IMR-90 (cell line): ENCODE results near the gene ZNF497. TPM values are rescaled to one million over a fixed set of nuclear protein-coding genes. Genes with fewer than 3 reads are reported as not detected.

Source experiments
- ATAC-seq: fragments of 200-7000 bp; cut with Tn5 transposase; 2 replicates; pipeline ENCODE4 v1.9.1; 2020; ENCODE audit warnings: low read depth, mild to moderate bottlenecking, moderate library complexity
- BruUV-seq: library from RNA; stranded (reverse); fragments of 400-500 nt; replicated peaks from 2 replicates; lab custom pipeline; 2021; lab: Mats Ljungman, UMichigan
- CTCF ChIA-PET: fragments of 300-600 bp; formaldehyde crosslinking; extraction: SDS; loops from one replicate; lab custom pipeline; 2021; ENCODE audit warnings: antibody characterized with exemption; lab: Yijun Ruan, JAX
- POLR2A ChIA-PET: fragments of 300-600 bp; sonication (Branson Sonifier 250); formaldehyde crosslinking; loops from one replicate; lab custom pipeline; 2022; ENCODE audit warnings: antibody characterized with exemption; ENCODE audit not compliant: unreplicated experiment; lab: Charles Lee
- DNase-seq: peaks from one replicate; pipeline ENCODE4 v3.0.0; 2013
- H2AFZ ChIP-seq: replicated peaks from 2 replicates; pipeline ENCODE3; 2013; ENCODE audit warnings: low read length, mild to moderate bottlenecking; ENCODE audit not compliant: poor library complexity
- H2AK5ac ChIP-seq: 2 replicates; pipeline ENCODE4 v1.6.1; 2013; ENCODE audit warnings: low read depth, low read length, inconsistent platforms
- H2AK9ac ChIP-seq: replicated peaks from 2 replicates; pipeline ENCODE3; 2013; ENCODE audit warnings: mild to moderate bottlenecking, low read depth, low read length, moderate library complexity; ENCODE audit not compliant: poor library complexity
- H2BK120ac ChIP-seq: 2 replicates; pipeline ENCODE4 v1.6.1; 2013; ENCODE audit warnings: low read depth, low read length, inconsistent platforms
- H2BK15ac ChIP-seq: 3 replicates; pipeline ENCODE4 v1.6.1; 2013; ENCODE audit warnings: low read depth, low read length, inconsistent platforms
- H2BK20ac ChIP-seq: 2 replicates; pipeline ENCODE4 v1.6.1; 2013; ENCODE audit warnings: low read depth, mild to moderate bottlenecking, inconsistent platforms, low read length, moderate library complexity
- H2BK5ac ChIP-seq: 2 replicates; pipeline ENCODE4 v1.6.1; 2013; ENCODE audit warnings: mild to moderate bottlenecking, low read depth, low read length, inconsistent platforms; ENCODE audit not compliant: poor library complexity, severe bottlenecking
- H3K14ac ChIP-seq: replicated peaks from 2 replicates; pipeline ENCODE4 v1.6.1; 2013; ENCODE audit warnings: low read depth, low read length, inconsistent platforms
- H3K18ac ChIP-seq: 2 replicates; pipeline ENCODE4 v1.6.1; 2013; ENCODE audit warnings: low read depth, low read length, control low read depth
- H3K23ac ChIP-seq: 2 replicates; pipeline ENCODE4 v1.6.1; 2013; ENCODE audit warnings: low read depth, low read length, inconsistent platforms
- H3K27ac ChIP-seq: 2 replicates; pipeline ENCODE4 v1.5.1; 2013; ENCODE audit warnings: mild to moderate bottlenecking, control low read depth, low read length; ENCODE audit not compliant: insufficient read depth
- H3K27me3 ChIP-seq: 2 replicates; pipeline ENCODE4 v1.6.1; 2013; ENCODE audit warnings: low read length; ENCODE audit not compliant: control insufficient read depth, insufficient read depth
- H3K36me3 ChIP-seq: 2 replicates; pipeline ENCODE4 v1.6.1; 2013; ENCODE audit warnings: low read length, mixed read lengths; ENCODE audit not compliant: control insufficient read depth, insufficient read depth
- H3K4ac ChIP-seq: 2 replicates; pipeline ENCODE4 v1.6.1; 2013; ENCODE audit warnings: low read depth, low read length, inconsistent platforms
- H3K4me1 ChIP-seq: 2 replicates; pipeline ENCODE4 v1.6.1; 2013; ENCODE audit warnings: low read length, mixed read lengths; ENCODE audit not compliant: control insufficient read depth, insufficient read depth
- H3K4me2 ChIP-seq: 2 replicates; pipeline ENCODE4 v1.6.1; 2013; ENCODE audit warnings: low read depth, mild to moderate bottlenecking, control low read depth, low read length, moderate library complexity
- H3K4me3 ChIP-seq: 2 replicates; pipeline ENCODE4 v1.5.1; 2013; ENCODE audit warnings: low read depth, mild to moderate bottlenecking, control low read depth, low read length, moderate library complexity; ENCODE audit not compliant: insufficient read depth
- H3K56ac ChIP-seq: 2 replicates; pipeline ENCODE4 v1.6.1; 2013; ENCODE audit warnings: low read length, inconsistent platforms; ENCODE audit not compliant: insufficient read depth; ENCODE audit errors: extremely low read depth
- H3K79me1 ChIP-seq, 2 experiments: 2 replicates each; pipeline ENCODE4 v1.6.1; 2013; ENCODE audit warnings: low read length in 2 of 2, inconsistent platforms in 1 of 2, low read depth in 1 of 2
- H3K9ac ChIP-seq: 2 replicates; pipeline ENCODE4 v1.6.1; 2013; ENCODE audit warnings: low read depth, low read length, control low read depth
- H3K9me1 ChIP-seq: 2 replicates; pipeline ENCODE4 v1.6.1; 2013; ENCODE audit warnings: low read length, inconsistent platforms; ENCODE audit not compliant: insufficient read depth
- H3K9me3 ChIP-seq: 2 replicates; pipeline ENCODE4 v1.6.1; 2013; ENCODE audit warnings: low read length; ENCODE audit not compliant: control insufficient read depth, insufficient read depth
- H4K20me1 ChIP-seq: 2 replicates; pipeline ENCODE4 v1.6.1; 2013; ENCODE audit warnings: low read length, inconsistent platforms; ENCODE audit not compliant: insufficient read depth
- H4K5ac ChIP-seq: 2 replicates; pipeline ENCODE4 v1.6.1; 2013; ENCODE audit warnings: mild to moderate bottlenecking, low read depth, low read length, control low read depth
- H4K8ac ChIP-seq, 2 experiments: 2 replicates each; pipeline ENCODE4 v1.6.1; 2013; ENCODE audit warnings: low read depth in 2 of 2, low read length in 2 of 2, control low read depth in 1 of 2, inconsistent platforms in 1 of 2
- H4K91ac ChIP-seq: 2 replicates; pipeline ENCODE4 v1.6.1; 2013; ENCODE audit warnings: low read depth, low read length, inconsistent platforms; ENCODE audit not compliant: insufficient read depth
- BHLHE40 ChIP-seq: fragments of 150-350 bp; IDR thresholded peaks from 2 replicates; pipeline ENCODE4 v1.6.1; 2016; ENCODE audit warnings: mild to moderate bottlenecking, low read depth, low read length
- CEBPB ChIP-seq: IDR thresholded peaks from 2 replicates; pipeline ENCODE4 v1.6.1; 2012; ENCODE audit warnings: low read depth, low read length, improper control_type of control experiment
- CHD1 ChIP-seq: IDR thresholded peaks from 2 replicates; pipeline ENCODE4 v1.6.1; 2012; ENCODE audit warnings: low read depth, low read length, improper control_type of control experiment
- FOS ChIP-seq: fragments of 150-350 bp; IDR thresholded peaks from 2 replicates; pipeline ENCODE4 v1.6.1; 2016; ENCODE audit warnings: low read depth, low read length
- MAFK ChIP-seq: IDR thresholded peaks from 2 replicates; pipeline ENCODE4 v1.6.1; 2012; ENCODE audit warnings: low read depth, low read length, improper control_type of control experiment
- MAZ ChIP-seq: IDR thresholded peaks from 2 replicates; pipeline ENCODE4 v1.6.1; 2012; ENCODE audit warnings: low read depth, mild to moderate bottlenecking, low read length, improper control_type of control experiment, moderate library complexity, borderline replicate concordance
- MXI1 ChIP-seq: IDR thresholded peaks from 2 replicates; pipeline ENCODE4 v1.6.1; 2012; ENCODE audit warnings: low read depth, mild to moderate bottlenecking, low read length, moderate library complexity, borderline replicate concordance
- NFE2L2 ChIP-seq: fragments of 150-350 bp; IDR thresholded peaks from 2 replicates; pipeline ENCODE4 v1.6.1; 2016; ENCODE audit warnings: low read depth, mild to moderate bottlenecking, low read length
- POLR2A ChIP-seq: IDR thresholded peaks from 2 replicates; pipeline ENCODE4 v1.6.1; 2012; ENCODE audit warnings: mild to moderate bottlenecking, low read depth, low read length
- RCOR1 ChIP-seq: IDR thresholded peaks from 2 replicates; pipeline ENCODE4 v1.6.1; 2012; ENCODE audit warnings: mild to moderate bottlenecking, low read length, improper control_type of control experiment; ENCODE audit not compliant: insufficient replicate concordance
- SMC3 ChIP-seq: fragments of 150-350 bp; IDR thresholded peaks from 2 replicates; pipeline ENCODE4 v1.6.1; 2016; ENCODE audit warnings: low read depth, mild to moderate bottlenecking, antibody characterized with exemption, low read length, moderate library complexity
- WGBS, 2 experiments: methylation state at CpG; one replicate each; pipeline versions ENCODE4 v1.1.5 to v1.1.7; 2013; ENCODE audit warnings: missing lambda C conversion rate in 2 of 2; ENCODE audit not compliant: insufficient read length in 1 of 2; ENCODE audit errors: extremely low coverage in 2 of 2; 5-methylcytosine and 5-hydroxymethylcytosine counted together
- dilution Hi-C: fragments of 300-500 bp; cut with HindIII; formaldehyde crosslinking; loops from one replicate; pipeline ENCODE4 v1.14.3; 2018; ENCODE audit warnings: low sequenced_read_pairs; ENCODE audit not compliant: unreplicated experiment
- in situ Hi-C: fragments of 300-500 bp; cut with MboI; formaldehyde crosslinking; loops from 3 replicates; pipeline ENCODE4 v1.14.3; 2019; ENCODE audit warnings: low sequenced_read_pairs, inconsistent platforms, mixed read lengths
- intact Hi-C: fragments of 100-400 bp; cut with micrococcal nuclease; formaldehyde crosslinking; loops from 2 replicates; pipeline ENCODE4 v1.10.0; 2022
- polyA plus RNA-seq, 3 experiments: library from polyadenylated mRNA; depleted of rRNA; stranded (reverse); fragments of >200 nt; gene quantifications; 2 replicates each; pipeline ENCODE4 v1.2.3, GENCODE V29; 2012; ENCODE audit warnings: low replicate concordance in 1 of 3
- total RNA-seq: library from RNA; depleted of rRNA; stranded (reverse); fragments of >200 nt; gene quantifications from 2 replicates; pipeline ENCODE4 v1.2.3, GENCODE V29; 2012
- TF ChIP-seq, protein P1 (sequence below): fragments of 150-350 bp; IDR thresholded peaks from 2 replicates; pipeline ENCODE4 v1.6.1; 2017; ENCODE audit warnings: mild to moderate bottlenecking, antibody characterized with exemption, low read length, low read depth
- TF ChIP-seq, protein P2 (sequence below): fragments of 150-350 bp; IDR thresholded peaks from 2 replicates; pipeline ENCODE4 v1.6.1; 2016; ENCODE audit warnings: low read depth, mild to moderate bottlenecking, low read length, moderate library complexity, borderline replicate concordance
- TF ChIP-seq, protein P3 (sequence below): conservative IDR thresholded peaks from 2 replicates; pipeline ENCODE4 v1.5.1; 2012; ENCODE audit warnings: mild to moderate bottlenecking, low read depth, low read length, improper control_type of control experiment

Gene ZNF497
- total and polyA plus RNA-seq, 2 of the 4 experiments (the other 2 are of a cell fraction), result 0.18 to 0.24 TPM

DNA sequence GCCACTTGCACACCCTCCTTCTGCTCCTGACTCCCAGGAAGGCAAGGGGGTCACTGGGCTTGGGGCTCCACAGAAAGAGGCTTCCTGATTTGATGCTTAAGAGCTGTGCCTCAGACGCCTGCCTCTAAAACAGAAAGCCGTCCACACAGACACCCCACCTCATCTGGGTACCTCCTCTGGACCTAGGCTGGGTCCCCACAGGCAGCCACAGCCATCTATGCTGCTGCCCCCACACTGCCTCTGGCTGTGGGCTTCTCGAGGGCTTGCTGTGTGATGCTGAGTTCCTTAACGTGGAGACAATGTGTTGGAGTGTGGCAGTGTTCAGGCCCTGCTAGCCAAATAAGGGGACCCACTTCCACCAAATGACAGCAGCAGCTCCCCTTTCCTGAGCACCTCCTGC is 44.3 kb downstream of the ZNF497 start:
- peaks cover 28% of the 10 kb centered on the region for H4K20me1 ChIP-seq
- ATAC-seq, result no peak
- H3K4ac ChIP-seq, result no peak overlapping the region
- no peak overlapping the region for H2BK5ac ChIP-seq
- H3K9ac ChIP-seq, result no peak overlapping the region
- no peaks in the 10 kb centered on the region for H3K9me3 ChIP-seq
- H3K36me3 ChIP-seq, result peaks cover 27% of the 10 kb centered on the region
- no peak overlapping the region for H3K27ac ChIP-seq
- dilution Hi-C loops (no loop called here), in situ Hi-C loops (no loop called here), intact Hi-C loops (no loop called here)
- no peak overlapping the region for H3K4me3 ChIP-seq
- no peak overlapping the region for H3K4me2 ChIP-seq
- H3K18ac ChIP-seq, result no peak overlapping the region
- H2AFZ ChIP-seq, result no peak overlapping the region
- no peak overlapping the region for H2AK5ac ChIP-seq
- ChIA-PET CTCF (no interaction called here), POLR2A (no interaction called here)
- H3K27me3 ChIP-seq, result no peaks in the 10 kb centered on the region
- H2BK15ac ChIP-seq, result no peak overlapping the region
- H2BK20ac ChIP-seq, result no peak overlapping the region
- no peak overlapping the region for H3K23ac ChIP-seq
- no peak overlapping the region for H3K14ac ChIP-seq
- 100% methylated on average over 1 of the region's 4 CpGs; no CpG with 5 or more reads in 1 of the 2 experiments for WGBS, 2 experiments
- no peak overlapping the region for H4K91ac ChIP-seq
- H3K79me1 ChIP-seq, result peaks cover 14 to 29% of the 10 kb centered on the region in 2 experiments; a peak in 3 of 4 replicates
- no peak overlapping the region for H2AK9ac ChIP-seq
- H4K8ac ChIP-seq, result no peak overlapping the region
- no peak for DNase-seq
- H2BK120ac ChIP-seq, result no peak overlapping the region
- 0 out of 2 replicates have a peak, but pooled peaks cover 10% of the 10 kb centered on the region for H3K9me1 ChIP-seq
- no TSS peak for BruUV-seq
- H3K56ac ChIP-seq, result no peak overlapping the region
- TF ChIP-seq SMC3 (no peak), FOS (no peak), MAZ (no peak), BHLHE40 (no peak), NFE2L2 (no peak), CEBPB (no peak), MAFK (no peak), CHD1 (no peak), RCOR1 (no peak), POLR2A (no peak), MXI1 (no peak)
- TF ChIP-seq, protein P1, sequence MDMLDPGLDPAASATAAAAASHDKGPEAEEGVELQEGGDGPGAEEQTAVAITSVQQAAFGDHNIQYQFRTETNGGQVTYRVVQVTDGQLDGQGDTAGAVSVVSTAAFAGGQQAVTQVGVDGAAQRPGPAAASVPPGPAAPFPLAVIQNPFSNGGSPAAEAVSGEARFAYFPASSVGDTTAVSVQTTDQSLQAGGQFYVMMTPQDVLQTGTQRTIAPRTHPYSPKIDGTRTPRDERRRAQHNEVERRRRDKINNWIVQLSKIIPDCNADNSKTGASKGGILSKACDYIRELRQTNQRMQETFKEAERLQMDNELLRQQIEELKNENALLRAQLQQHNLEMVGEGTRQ, result no peak
- TF ChIP-seq, protein P2, sequence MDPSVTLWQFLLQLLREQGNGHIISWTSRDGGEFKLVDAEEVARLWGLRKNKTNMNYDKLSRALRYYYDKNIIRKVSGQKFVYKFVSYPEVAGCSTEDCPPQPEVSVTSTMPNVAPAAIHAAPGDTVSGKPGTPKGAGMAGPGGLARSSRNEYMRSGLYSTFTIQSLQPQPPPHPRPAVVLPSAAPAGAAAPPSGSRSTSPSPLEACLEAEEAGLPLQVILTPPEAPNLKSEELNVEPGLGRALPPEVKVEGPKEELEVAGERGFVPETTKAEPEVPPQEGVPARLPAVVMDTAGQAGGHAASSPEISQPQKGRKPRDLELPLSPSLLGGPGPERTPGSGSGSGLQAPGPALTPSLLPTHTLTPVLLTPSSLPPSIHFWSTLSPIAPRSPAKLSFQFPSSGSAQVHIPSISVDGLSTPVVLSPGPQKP, result no peak
- TF ChIP-seq, protein P3, sequence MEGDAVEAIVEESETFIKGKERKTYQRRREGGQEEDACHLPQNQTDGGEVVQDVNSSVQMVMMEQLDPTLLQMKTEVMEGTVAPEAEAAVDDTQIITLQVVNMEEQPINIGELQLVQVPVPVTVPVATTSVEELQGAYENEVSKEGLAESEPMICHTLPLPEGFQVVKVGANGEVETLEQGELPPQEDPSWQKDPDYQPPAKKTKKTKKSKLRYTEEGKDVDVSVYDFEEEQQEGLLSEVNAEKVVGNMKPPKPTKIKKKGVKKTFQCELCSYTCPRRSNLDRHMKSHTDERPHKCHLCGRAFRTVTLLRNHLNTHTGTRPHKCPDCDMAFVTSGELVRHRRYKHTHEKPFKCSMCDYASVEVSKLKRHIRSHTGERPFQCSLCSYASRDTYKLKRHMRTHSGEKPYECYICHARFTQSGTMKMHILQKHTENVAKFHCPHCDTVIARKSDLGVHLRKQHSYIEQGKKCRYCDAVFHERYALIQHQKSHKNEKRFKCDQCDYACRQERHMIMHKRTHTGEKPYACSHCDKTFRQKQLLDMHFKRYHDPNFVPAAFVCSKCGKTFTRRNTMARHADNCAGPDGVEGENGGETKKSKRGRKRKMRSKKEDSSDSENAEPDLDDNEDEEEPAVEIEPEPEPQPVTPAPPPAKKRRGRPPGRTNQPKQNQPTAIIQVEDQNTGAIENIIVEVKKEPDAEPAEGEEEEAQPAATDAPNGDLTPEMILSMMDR, result no peak
- H4K5ac ChIP-seq, result no peak overlapping the region
- no peaks in the 10 kb centered on the region for H3K4me1 ChIP-seq
